Measurements from ENCODE around the gene USP34. TPM values are rescaled to one million over a fixed set of nuclear protein-coding genes. Genes with fewer than 3 reads are reported as not detected.

USP34 gene
- total and polyA plus RNA-seq, 2 donors from 2014 or later = 37.2 to 112 TPM

GRCh38 chr2:61252031-61252430 lies 218.9 kb downstream of the USP34 start:
- no peak overlapping the region for H3K4me3 ChIP-seq (ENCODE audit: low read length in 3 of 3)
- no peak overlapping the region for H3K27ac ChIP-seq (ENCODE audit: low read depth in 2 of 2, low read length in 2 of 2)
- no peaks in the 10 kb centered on the region for H3K4me1 ChIP-seq (ENCODE audit: control insufficient read depth in 2 of 3, insufficient read depth in 2 of 3, low read depth in 1 of 3, low read length in 3 of 3)
- FAIRE-seq (no peak), DNase-seq (no peak)
- H3K9ac ChIP-seq (ENCODE audit: low read length in 3 of 3) = no peak overlapping the region
- no peaks in the 10 kb centered on the region for H3K9me3 ChIP-seq (ENCODE audit: control insufficient read depth in 2 of 3, insufficient read depth in 1 of 3, low read length in 3 of 3)
- intact Hi-C loops (cut with DNase I) = no loop called here
- TF ChIP-seq CTCF (IDR thresholded peaks at IDR 0.05; ENCODE audit: borderline replicate concordance, extremely low read depth, insufficient read depth) = no peak
- no peaks in the 10 kb centered on the region for H3K27me3 ChIP-seq (ENCODE audit: control insufficient read depth, insufficient read depth, low read length)
- peaks cover 9 to 31% (median 18%) of the 10 kb centered on the region in 3 donors for H3K36me3 ChIP-seq (ENCODE audit: control insufficient read depth in 2 of 3, insufficient read depth in 3 of 3, low read length in 3 of 3)

GRCh38 chr2:61249521-61250071 lies 221.3 kb downstream of the USP34 start:
- Histone ChIP-seq H3K9ac (ENCODE audit: low read length in 3 of 3) (no peak overlapping the region), H3K27ac (ENCODE audit: low read depth in 2 of 2, low read length in 2 of 2) (no peak overlapping the region), H3K9me3 (ENCODE audit: control insufficient read depth in 2 of 3, insufficient read depth in 1 of 3, low read length in 3 of 3) (no peaks in the 10 kb centered on the region), H3K27me3 (ENCODE audit: control insufficient read depth, insufficient read depth, low read length) (no peaks in the 10 kb centered on the region), H3K4me3 (ENCODE audit: low read length in 3 of 3) (no peak overlapping the region), H3K36me3 (ENCODE audit: control insufficient read depth in 2 of 3, insufficient read depth in 3 of 3, low read length in 3 of 3) (peaks cover 7 to 14% (median 8%) of the 10 kb centered on the region in 3 donors), H3K4me1 (ENCODE audit: control insufficient read depth in 2 of 3, insufficient read depth in 2 of 3, low read depth in 1 of 3, low read length in 3 of 3) (no peaks in the 10 kb centered on the region)
- FAIRE-seq (no peak), DNase-seq (no peak)
- no peak for TF ChIP-seq CTCF (IDR thresholded peaks at IDR 0.05; ENCODE audit: borderline replicate concordance, extremely low read depth, insufficient read depth)
- intact Hi-C loops (cut with DNase I) = no loop called here

GRCh38 chr2:61247204-61247812 lies 223.6 kb downstream of the USP34 start:
- no peak for FAIRE-seq
- Histone ChIP-seq H3K36me3 (ENCODE audit: control insufficient read depth in 2 of 3, insufficient read depth in 3 of 3, low read length in 3 of 3) (peaks cover 7 to 27% (median 11%) of the 10 kb centered on the region in 3 donors), H3K9me3 (ENCODE audit: control insufficient read depth in 2 of 3, insufficient read depth in 1 of 3, low read length in 3 of 3) (no peaks in the 10 kb centered on the region), H3K27ac (ENCODE audit: low read depth in 2 of 2, low read length in 2 of 2) (no peak overlapping the region), H3K27me3 (ENCODE audit: control insufficient read depth, insufficient read depth, low read length) (no peaks in the 10 kb centered on the region), H3K9ac (ENCODE audit: low read length in 3 of 3) (no peak overlapping the region), H3K4me1 (ENCODE audit: control insufficient read depth in 2 of 3, insufficient read depth in 2 of 3, low read depth in 1 of 3, low read length in 3 of 3) (no peaks in the 10 kb centered on the region), H3K4me3 (ENCODE audit: low read length in 3 of 3) (no peak overlapping the region)
- no peak for TF ChIP-seq CTCF (IDR thresholded peaks at IDR 0.05; ENCODE audit: borderline replicate concordance, extremely low read depth, insufficient read depth)
- intact Hi-C loops (cut with DNase I) = no loop called here
- DNase-seq = no peak

Data from kidney (tissue), 14 donors.